T-helper 2 cell treated with Interferon-gamma antibody and Interleukin-4, amounts not matched to agents 5 μg/mL and 100 μg/mL, for 36 hours (primary cell): Measurements from ENCODE around the gene TMEM54.

Source experiments
- DNase-seq: peaks from one replicate; pipeline ENCODE4 v3.0.0; 2021; ENCODE audit warnings: low spot score
- H3K27ac Mint-ChIP-seq: one replicate; pipeline ENCODE4 v1.8.0; 2021; ENCODE audit warnings: mild to moderate bottlenecking, mixed read lengths
- H3K27me3 Mint-ChIP-seq: one replicate; pipeline ENCODE4 v1.8.0; 2021; ENCODE audit warnings: low read depth, mixed read lengths
- H3K36me3 Mint-ChIP-seq: one replicate; pipeline ENCODE4 v1.8.0; 2021; ENCODE audit warnings: low read depth, mixed read lengths
- H3K4me1 Mint-ChIP-seq: one replicate; pipeline ENCODE4 v1.8.0; 2021; ENCODE audit warnings: low read depth, mixed read lengths
- H3K4me3 Mint-ChIP-seq: one replicate; pipeline ENCODE4 v1.8.0; 2022; ENCODE audit warnings: mild to moderate bottlenecking, moderate library complexity, mixed read lengths
- H3K9me3 Mint-ChIP-seq: one replicate; pipeline ENCODE4 v1.8.0; 2021; ENCODE audit warnings: mixed read lengths

The TMEM54 gene, protein sequence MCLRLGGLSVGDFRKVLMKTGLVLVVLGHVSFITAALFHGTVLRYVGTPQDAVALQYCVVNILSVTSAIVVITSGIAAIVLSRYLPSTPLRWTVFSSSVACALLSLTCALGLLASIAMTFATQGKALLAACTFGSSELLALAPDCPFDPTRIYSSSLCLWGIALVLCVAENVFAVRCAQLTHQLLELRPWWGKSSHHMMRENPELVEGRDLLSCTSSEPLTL

DNA sequence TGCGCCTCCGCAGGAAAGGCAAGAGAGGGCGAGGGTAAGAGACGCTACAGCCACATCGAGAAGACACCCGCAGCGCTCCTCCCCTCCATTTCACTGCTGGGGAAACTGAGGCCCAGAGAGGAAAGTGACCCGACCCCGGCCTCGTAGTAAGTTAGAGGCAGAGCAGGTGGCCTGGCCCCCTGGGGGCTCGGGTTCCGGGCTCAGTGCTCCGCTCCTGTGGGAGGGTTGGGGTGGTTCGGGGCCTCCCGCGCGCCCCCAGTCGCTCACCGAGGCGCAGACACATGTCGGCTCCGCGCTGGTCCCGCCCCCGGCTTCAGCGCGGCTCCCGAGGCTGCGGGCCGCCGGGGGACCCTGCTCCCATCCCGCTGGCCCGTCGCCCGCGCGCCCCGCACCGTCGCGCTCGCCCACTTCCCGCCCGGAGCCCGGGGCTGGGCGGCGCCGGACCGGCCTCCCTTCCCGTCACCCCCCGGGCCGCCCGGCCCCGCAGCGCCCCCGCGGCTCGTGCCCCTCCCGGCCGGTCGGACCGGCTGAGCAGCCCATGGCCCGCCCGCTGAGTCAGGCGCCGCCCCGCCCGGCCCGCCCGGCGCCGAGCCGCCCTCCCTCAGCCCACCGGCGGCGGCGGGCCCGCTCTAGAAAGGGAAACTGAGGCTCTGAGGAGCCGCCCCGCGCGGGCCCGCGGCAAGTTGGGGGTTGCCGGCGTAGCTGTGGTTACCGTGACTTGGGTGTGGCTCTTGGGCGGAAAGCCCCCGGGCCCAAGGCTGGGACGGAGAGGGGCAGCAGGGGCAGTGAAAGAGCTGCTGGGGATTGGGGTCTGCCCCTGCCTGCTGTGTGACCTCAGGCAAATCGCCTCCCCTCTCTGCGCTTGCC lies at the start of gene TMEM54:
TSS of gene TMEM54 (minus strand) at position 434 of the 867 bp plus-strand sequence. CDS start at position 283, 151 bp downstream.
- H3K27ac Mint-ChIP-seq = no peak within 1 kb of the TSS
- DNase-seq = peak; percentile 16
- H3K36me3 Mint-ChIP-seq = peaks cover 1% of the 10 kb centered on the region
- peaks cover 1% of the 10 kb centered on the region for H3K4me1 Mint-ChIP-seq
- no peaks in the 10 kb centered on the region for H3K9me3 Mint-ChIP-seq
- H3K4me3 Mint-ChIP-seq = peak within 1 kb of the TSS; percentile 72
- peaks cover 70% of the 10 kb centered on the region for H3K27me3 Mint-ChIP-seq

DNA sequence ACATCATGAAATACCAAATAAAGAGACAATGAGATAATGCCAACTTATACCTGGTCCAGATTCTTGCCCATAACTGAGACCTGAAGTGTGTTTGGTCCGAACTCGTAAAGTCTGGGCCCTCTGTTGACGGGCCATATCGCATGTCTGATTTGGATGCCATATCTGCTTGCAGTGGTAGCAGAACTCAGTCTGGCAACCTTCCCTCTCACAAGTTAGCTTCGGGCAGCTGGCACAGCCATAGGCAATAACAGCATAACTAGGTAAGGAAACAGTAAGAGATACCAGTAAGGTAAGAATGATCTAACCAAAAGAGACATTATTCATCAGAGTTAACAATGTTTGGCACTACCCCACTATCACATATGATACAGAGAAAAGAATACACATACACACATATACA lies 48.3 kb upstream of the TMEM54 start:
- Mint-ChIP-seq H3K9me3 (no peaks in the 10 kb centered on the region), H3K27ac (no peak overlapping the region), H3K27me3 (no peaks in the 10 kb centered on the region), H3K4me1 (peaks cover 21% of the 10 kb centered on the region), H3K4me3 (no peak overlapping the region), H3K36me3 (peaks cover 38% of the 10 kb centered on the region)
- no peak for DNase-seq

DNA sequence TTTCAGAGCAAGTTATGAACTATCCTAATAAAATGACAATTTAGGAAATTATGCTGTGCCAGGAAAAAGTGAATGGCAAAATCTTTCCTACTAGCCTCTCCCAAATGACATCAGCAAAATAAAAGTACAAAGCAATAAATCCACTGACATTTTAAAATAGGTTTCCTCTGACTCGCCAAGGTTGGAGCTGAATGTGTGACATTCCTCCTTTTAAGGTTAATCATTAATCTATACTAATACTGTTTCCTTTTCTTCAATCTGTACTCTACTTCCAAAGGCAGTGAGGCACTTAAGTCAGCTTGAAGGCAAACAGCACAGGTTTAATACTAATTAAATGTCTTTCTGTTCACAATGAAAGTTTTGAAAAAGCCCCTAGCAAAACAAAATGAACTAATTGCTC lies 47.7 kb upstream of the TMEM54 start:
- DNase-seq = no peak
- Mint-ChIP-seq H3K27ac (no peak overlapping the region), H3K27me3 (no peaks in the 10 kb centered on the region), H3K9me3 (no peaks in the 10 kb centered on the region), H3K4me1 (peaks cover 27% of the 10 kb centered on the region), H3K36me3 (peaks cover 44% of the 10 kb centered on the region), H3K4me3 (no peak overlapping the region)

DNA sequence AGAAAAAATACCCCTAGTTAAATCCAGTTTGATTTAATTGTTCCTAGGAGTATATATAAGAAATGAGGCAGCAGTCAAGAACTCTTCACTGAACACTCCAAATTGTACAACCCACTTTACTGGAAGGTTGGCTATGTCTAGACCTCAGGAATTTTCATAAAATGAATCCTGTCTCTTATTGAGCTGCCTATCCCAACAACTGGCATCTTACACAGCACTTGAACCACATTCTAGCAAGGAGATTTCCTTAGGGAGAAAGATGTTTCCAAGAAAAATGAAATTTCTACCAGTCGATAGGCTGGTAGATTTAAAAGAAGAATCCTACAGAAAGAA lies 47.2 kb upstream of the TMEM54 start:
- Mint-ChIP-seq H3K27me3 (no peaks in the 10 kb centered on the region), H3K4me1 (peaks cover 25% of the 10 kb centered on the region), H3K27ac (no peak overlapping the region), H3K9me3 (no peaks in the 10 kb centered on the region), H3K36me3 (peaks cover 46% of the 10 kb centered on the region), H3K4me3 (no peak overlapping the region)
- DNase-seq = no peak

DNA sequence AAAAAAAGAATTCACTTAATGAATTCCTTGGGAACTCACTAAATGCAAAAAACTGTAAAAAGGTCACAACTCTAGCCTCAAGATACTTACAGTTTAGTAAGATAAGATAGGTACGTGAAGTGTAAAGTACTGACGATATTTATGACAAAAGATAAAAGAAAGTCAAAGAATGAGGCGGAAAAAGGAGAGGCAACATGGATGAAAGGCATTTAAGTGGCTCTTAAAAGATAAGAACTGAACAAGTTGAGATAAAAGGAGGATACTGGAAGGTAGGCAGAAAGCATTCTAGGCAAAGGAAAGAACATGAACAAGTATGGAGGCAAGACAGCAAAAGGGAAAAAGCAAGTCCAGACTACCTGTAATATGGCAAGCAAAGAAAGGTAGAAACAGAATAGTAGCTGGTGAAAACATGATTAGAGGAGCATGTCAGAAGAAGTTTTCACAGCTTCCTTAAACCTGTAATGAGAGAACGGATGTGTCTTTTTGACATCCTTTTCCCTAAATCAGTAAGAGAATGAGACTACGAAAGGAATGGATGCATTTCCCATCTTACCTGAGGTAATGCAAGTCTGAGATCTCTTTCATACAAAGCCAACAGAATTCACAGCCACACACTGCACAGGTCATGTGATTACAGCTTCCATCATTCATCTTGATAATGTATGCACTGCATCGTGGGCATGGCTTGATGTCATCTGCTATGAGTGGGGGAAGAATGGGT lies 46.6 kb upstream of the TMEM54 start:
- Mint-ChIP-seq H3K27me3 (no peaks in the 10 kb centered on the region), H3K36me3 (peaks cover 47% of the 10 kb centered on the region), H3K27ac (no peak overlapping the region), H3K9me3 (no peaks in the 10 kb centered on the region), H3K4me1 (peaks cover 21% of the 10 kb centered on the region), H3K4me3 (no peak overlapping the region)
- no peak for DNase-seq

DNA sequence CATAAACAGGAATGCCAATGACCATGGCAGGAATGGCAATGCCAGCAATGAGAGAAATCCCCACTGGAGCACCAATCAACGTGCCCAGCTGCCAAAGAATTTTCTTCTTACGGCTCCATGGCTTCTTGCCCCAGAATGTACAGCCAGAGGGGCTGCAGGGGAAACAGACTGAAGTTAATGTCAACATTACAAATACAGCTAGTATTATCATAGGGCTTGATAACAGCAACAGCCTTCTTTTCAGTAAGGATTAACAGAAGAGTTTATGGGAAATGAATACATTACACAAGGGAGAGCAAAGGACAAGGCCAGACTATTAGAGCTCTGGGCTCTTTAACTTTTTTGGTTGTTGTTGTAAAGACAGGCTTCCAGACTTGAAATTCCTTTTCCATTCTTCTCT lies 45.2 kb upstream of the TMEM54 start:
- H3K36me3 Mint-ChIP-seq = peaks cover 51% of the 10 kb centered on the region
- DNase-seq = no peak
- peaks cover 21% of the 10 kb centered on the region for H3K4me1 Mint-ChIP-seq
- H3K4me3 Mint-ChIP-seq = no peak overlapping the region
- H3K27me3 Mint-ChIP-seq = no peaks in the 10 kb centered on the region
- no peaks in the 10 kb centered on the region for H3K9me3 Mint-ChIP-seq
- no peak overlapping the region for H3K27ac Mint-ChIP-seq

DNA sequence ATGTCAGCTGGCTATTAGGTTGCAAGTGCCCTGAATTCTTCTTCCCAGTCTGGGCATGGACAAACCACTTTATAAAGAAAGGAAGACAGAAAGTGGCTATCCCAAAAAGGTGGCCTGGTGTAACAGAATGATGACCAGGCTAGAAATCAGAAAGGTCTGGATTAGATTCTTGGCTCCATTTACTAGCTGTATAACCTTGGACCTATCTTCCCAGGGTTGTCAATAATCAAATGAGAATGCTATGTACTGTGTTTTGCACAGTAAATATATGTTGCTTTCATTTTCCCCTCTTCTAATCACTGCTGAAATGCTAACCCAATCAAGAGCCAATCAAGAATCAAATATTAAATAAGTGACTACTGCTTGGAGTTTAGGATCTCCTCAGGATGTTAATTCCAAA lies 43.0 kb upstream of the TMEM54 start:
- DNase-seq = no peak
- H3K36me3 Mint-ChIP-seq = peaks cover 62% of the 10 kb centered on the region
- no peaks in the 10 kb centered on the region for H3K27me3 Mint-ChIP-seq
- H3K4me1 Mint-ChIP-seq = peaks cover 37% of the 10 kb centered on the region
- no peak overlapping the region for H3K4me3 Mint-ChIP-seq
- H3K27ac Mint-ChIP-seq = no peak overlapping the region
- no peaks in the 10 kb centered on the region for H3K9me3 Mint-ChIP-seq

DNA sequence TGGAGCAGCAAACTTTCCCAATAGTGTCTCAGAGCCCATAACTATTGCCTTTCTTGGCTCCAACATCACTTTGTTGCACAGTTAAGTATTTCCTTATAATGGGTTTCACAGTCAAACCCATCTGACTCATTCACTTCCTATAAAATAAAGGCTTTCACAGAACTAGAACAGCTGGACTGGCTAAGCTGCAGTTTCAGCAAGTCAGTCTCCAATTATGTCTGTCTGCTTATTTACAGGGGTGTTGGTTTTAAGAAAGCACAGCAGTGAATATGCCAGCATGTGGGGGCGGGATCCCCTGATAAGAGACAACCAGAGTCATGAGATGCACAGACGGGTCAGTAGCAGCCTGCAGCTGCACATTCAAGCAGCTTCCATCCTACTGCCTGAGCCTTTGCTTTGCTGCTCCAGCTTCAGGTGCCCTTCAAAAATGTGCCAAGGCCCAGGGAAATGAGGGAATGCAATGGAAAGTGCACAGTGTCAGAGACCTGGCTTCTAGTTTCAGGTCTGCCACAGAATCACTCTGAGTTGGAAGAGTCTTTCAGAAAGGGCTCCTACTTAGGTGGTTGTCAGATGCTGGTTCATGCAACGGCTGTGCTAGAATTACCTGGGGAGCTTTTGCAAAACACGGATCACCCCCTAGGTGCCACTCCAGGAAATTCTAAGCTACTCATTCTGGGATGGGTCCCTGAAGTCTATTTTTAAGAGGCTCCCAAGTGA lies 38.6 kb upstream of the TMEM54 start:
- H3K9me3 Mint-ChIP-seq = no peaks in the 10 kb centered on the region
- DNase-seq = peak; percentile 66
- peak overlapping the region; percentile 14 for H3K27ac Mint-ChIP-seq
- no peak overlapping the region for H3K4me3 Mint-ChIP-seq
- H3K4me1 Mint-ChIP-seq = peaks cover 28% of the 10 kb centered on the region
- no peaks in the 10 kb centered on the region for H3K27me3 Mint-ChIP-seq
- H3K36me3 Mint-ChIP-seq = peaks cover 65% of the 10 kb centered on the region

DNA sequence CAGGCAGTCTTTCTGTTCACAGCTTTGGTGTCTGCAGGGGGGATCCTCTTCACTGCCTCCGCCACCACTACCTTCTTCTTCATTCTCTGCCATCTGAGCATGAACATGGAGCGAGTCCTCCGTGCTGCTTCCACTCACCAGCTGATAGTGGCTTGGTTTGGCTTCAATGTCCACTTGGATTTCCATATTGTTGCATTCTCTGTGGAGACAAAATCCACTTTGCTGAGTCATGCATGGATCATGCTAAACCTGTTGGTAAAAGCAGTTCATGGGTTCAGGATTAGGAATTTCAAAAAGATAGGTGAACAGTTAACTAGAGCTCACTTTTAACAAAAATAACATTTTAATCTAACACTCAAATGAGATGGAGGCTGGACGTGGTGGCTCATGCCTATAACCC lies 35.9 kb upstream of the TMEM54 start:
- no peak overlapping the region for H3K4me3 Mint-ChIP-seq
- DNase-seq = no peak
- peak overlapping the region; percentile 39 for H3K27ac Mint-ChIP-seq
- no peaks in the 10 kb centered on the region for H3K9me3 Mint-ChIP-seq
- H3K36me3 Mint-ChIP-seq = peaks cover 49% of the 10 kb centered on the region
- peaks cover 24% of the 10 kb centered on the region for H3K4me1 Mint-ChIP-seq
- H3K27me3 Mint-ChIP-seq = no peaks in the 10 kb centered on the region

DNA sequence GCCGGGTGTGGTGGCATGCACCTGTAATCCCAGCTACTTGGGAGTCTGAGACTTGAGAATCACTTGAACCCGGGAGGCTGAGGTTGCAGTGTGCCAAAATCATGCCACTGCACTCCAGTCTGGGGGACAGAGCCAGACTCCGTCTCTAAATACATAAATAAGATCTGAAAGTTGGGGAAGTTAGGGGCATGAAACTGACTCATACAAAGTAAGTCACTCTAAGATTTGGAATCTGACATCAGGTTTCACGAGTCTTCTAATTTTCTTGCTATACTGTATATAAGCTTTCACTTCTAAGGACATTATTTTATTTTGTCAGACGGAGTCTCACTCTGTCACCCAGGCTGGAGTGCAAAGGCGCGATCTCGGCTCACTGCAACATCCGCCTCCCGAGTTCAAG lies 33.3 kb upstream of the TMEM54 start:
- no peak overlapping the region for H3K4me3 Mint-ChIP-seq
- no peak overlapping the region for H3K27ac Mint-ChIP-seq
- no peak for DNase-seq

DNA sequence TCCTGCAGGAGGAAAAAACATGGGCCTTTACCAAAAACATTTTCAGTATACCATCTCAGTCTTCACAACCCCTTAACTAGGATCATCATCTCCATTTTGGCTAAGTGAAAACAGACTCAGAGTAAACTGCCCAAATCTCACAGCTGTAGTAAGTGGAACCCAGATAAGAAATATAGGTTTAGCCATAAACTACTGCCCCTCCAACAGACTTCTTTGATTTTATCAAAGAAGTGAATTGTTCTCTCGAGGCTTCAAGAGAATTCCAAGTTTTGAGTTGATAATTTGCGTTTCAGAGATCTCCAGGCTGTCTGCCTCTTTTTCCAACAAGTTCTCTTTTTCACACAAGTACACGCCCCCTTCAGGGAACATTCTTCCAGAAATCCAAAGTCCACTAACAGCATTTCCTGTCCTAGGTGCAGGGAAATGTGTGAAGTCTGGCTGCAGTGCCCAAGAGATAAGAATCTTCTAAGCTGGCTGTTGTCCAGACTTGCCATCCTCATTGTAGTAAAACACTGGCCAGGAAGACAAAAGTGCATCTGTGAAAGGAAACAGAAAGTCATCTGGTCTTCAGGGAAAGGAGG lies 32.6 kb upstream of the TMEM54 start:
- H3K4me1 Mint-ChIP-seq = peaks cover 7% of the 10 kb centered on the region
- H3K36me3 Mint-ChIP-seq = peaks cover 37% of the 10 kb centered on the region
- H3K9me3 Mint-ChIP-seq = no peaks in the 10 kb centered on the region
- no peak for DNase-seq
- no peak overlapping the region for H3K27ac Mint-ChIP-seq
- H3K4me3 Mint-ChIP-seq = no peak overlapping the region
- no peaks in the 10 kb centered on the region for H3K27me3 Mint-ChIP-seq

More for the DNA sequence above, 33.3 kb upstream of the TMEM54 start:
- Mint-ChIP-seq H3K9me3 (no peaks in the 10 kb centered on the region), H3K36me3 (peaks cover 40% of the 10 kb centered on the region), H3K4me1 (peaks cover 11% of the 10 kb centered on the region), H3K27me3 (no peaks in the 10 kb centered on the region)

DNA sequence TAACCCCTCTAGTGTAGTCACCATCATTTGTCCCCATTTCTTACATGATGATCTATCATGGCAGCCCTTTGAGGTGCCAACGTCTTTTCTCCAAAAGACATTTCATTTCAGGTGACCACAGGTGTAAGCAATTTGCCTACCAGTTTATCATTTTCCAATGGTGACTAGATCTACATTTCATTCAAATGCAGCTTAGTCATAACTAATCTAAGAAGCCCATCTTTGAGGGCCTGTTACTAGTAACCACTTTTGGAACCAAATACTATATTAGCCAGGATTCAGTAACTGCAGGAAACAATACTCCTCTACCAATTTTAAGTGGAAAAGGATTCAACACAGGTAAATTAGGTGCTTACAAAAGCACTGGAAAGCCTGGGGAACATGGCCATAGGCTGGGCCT lies 30.6 kb upstream of the TMEM54 start:
- Mint-ChIP-seq H3K27me3 (peaks cover 7% of the 10 kb centered on the region), H3K9me3 (no peaks in the 10 kb centered on the region), H3K36me3 (peaks cover 19% of the 10 kb centered on the region), H3K27ac (no peak overlapping the region), H3K4me3 (no peak overlapping the region), H3K4me1 (peaks cover 3% of the 10 kb centered on the region)
- no peak for DNase-seq

DNA sequence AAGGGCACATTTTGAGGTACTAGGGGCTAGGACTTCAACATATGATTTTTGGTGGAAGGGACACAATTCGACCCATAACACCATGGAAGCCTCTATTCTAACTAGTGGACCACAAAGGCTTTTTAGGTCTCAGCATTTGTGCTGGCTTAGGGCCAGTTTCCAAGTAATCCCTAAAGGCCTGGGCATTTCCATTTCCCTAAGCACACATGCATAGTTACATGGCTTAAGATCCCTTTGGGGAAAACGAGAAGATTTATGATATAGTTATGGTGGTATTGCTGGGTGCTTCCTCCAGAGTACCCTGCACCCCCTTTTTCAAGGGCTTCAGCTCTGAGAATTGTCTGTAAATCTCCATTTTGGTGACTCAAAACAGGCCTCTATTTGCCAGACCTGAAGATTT lies 28.2 kb upstream of the TMEM54 start:
- DNase-seq = no peak
- H3K9me3 Mint-ChIP-seq = no peaks in the 10 kb centered on the region
- peaks cover 28% of the 10 kb centered on the region for H3K27me3 Mint-ChIP-seq
- peaks cover 6% of the 10 kb centered on the region for H3K36me3 Mint-ChIP-seq
- peaks cover 14% of the 10 kb centered on the region for H3K4me1 Mint-ChIP-seq
- no peak overlapping the region for H3K27ac Mint-ChIP-seq
- H3K4me3 Mint-ChIP-seq = no peak overlapping the region
